Measurements from ENCODE around the gene C6orf62. TPM values are rescaled to one million over a fixed set of nuclear protein-coding genes. Genes with fewer than 3 reads are reported as not detected.
"Not testable (repeated sequence)": the region's sequence is repeated elsewhere in the genome, so short reads cannot be mapped to it uniquely, and the experiment has no call there.

The C6orf62 gene
- total and polyA plus RNA-seq, 2 donors (not counting 3 experiments of a cell fraction or from before 2014, with no cell fraction given), result 36.5 to 129 TPM

- no peak overlapping the region for H2AFZ ChIP-seq (ENCODE audit: low read depth, low read length)
- TF ChIP-seq POLR2A (IDR thresholded peaks at IDR 0.05; ENCODE audit: low read depth, low read length) (no peak), POLR2AphosphoS5 (IDR thresholded peaks at IDR 0.05; ENCODE audit: insufficient read depth, low read depth, low read length) (no peak)
- no peak overlapping the region for H3K27ac ChIP-seq (ENCODE audit: insufficient read depth, low read depth, low read length)
- H3K9me3 ChIP-seq (replicated peaks; ENCODE audit: control insufficient read depth, insufficient read depth, low read length), result no peaks in the 10 kb centered on the region
- H3K4me1 ChIP-seq (ENCODE audit: control insufficient read depth, extremely low read depth, insufficient read depth, low read length), result no peaks in the 10 kb centered on the region
- H3K4me3 ChIP-seq (replicated peaks in 1 of 3; ENCODE audit: insufficient read depth in 1 of 3, low read depth in 1 of 3, low read length in 3 of 3), result no peak overlapping the region
- no peaks in the 10 kb centered on the region for H4K20me1 ChIP-seq (replicated peaks; ENCODE audit: control insufficient read depth, extremely low read depth, insufficient read depth, low read length)
- H3K9ac ChIP-seq (replicated peaks; ENCODE audit: extremely low read depth, insufficient read depth, low read length), result no peak overlapping the region
- no peaks in the 10 kb centered on the region for H3K36me3 ChIP-seq (ENCODE audit: control insufficient read depth in 2 of 2, extremely low read depth in 1 of 2, insufficient read depth in 2 of 2, low read length in 2 of 2)
- ChIA-PET POLR2A (no interaction called here), CTCF (interaction anchor here (0.8 kb wide), 1 partner anchor 172 kb away, joined by 3 read pairs; no protein-coding TSS in a partner anchor)
- intact Hi-C loops (cut with micrococcal nuclease) (no loop called here), dilution Hi-C loops (cut with MboI; ENCODE audit: extremely low pct_ligation_motif_present, low sequenced_read_pairs) (no loop called here)
- no peak for DNase-seq (ENCODE audit: low read depth, low spot score)
- no peaks in the 10 kb centered on the region for H3K9me1 ChIP-seq (replicated peaks; ENCODE audit: control insufficient read depth, extremely low read depth, insufficient read depth, low read length)
- peaks cover 0 to 2% of the 10 kb centered on the region in 2 experiments for H3K27me3 ChIP-seq (ENCODE audit: control insufficient read depth in 2 of 2, insufficient read depth in 2 of 2, low read length in 2 of 2)
- H3K4me2 ChIP-seq (ENCODE audit: insufficient read depth, low read length), result no peak overlapping the region
- FAIRE-seq, result no peak
- no peaks in the 10 kb centered on the region for H3K79me2 ChIP-seq (ENCODE audit: control insufficient read depth, insufficient read depth, low read length)
- BruUV-seq (replicated peaks), result no TSS peak
These were observed 34.1 kb upstream of the C6orf62 start for GRCh38 chr6:24752917-24753492.

DNA sequence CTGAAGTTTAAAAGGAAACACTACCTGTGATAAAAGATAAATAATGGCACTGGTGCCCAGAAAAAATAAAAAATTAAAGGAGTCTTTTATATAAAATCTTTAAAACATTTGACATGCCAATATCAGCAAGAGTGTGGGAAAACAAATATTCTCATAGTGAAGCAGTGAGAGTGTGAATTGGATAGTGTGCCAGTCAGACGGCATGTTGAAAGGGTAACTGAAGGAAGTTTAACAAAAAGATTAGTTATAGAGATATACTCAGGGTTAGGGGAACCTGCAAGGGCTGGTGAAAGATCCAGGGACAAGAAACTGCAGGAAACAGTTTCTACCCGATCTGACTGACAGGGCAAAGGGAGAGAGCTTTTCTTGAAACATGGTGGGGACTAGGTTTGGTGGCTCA is 33.5 kb upstream of the C6orf62 start:
- FAIRE-seq (no peak), DNase-seq (ENCODE audit: low read depth, low spot score) (no peak)
- H3K4me3 ChIP-seq (replicated peaks in 1 of 3; ENCODE audit: insufficient read depth in 1 of 3, low read depth in 1 of 3, low read length in 3 of 3), result no peak overlapping the region
- dilution Hi-C loops (cut with MboI; ENCODE audit: extremely low pct_ligation_motif_present, low sequenced_read_pairs), result no loop called here
- intact Hi-C loops (cut with micrococcal nuclease), result no loop called here
- no peaks in the 10 kb centered on the region for H3K9me1 ChIP-seq (replicated peaks; ENCODE audit: control insufficient read depth, extremely low read depth, insufficient read depth, low read length)
- no peaks in the 10 kb centered on the region for H3K79me2 ChIP-seq (ENCODE audit: control insufficient read depth, insufficient read depth, low read length)
- TF ChIP-seq POLR2A (IDR thresholded peaks at IDR 0.05; ENCODE audit: low read depth, low read length) (no peak), CTCF (IDR thresholded peaks at IDR 0.05; ENCODE audit: extremely low read depth in 1 of 2, insufficient read depth in 1 of 2, low read depth in 1 of 2, low read length in 2 of 2) (no peak), JUN (IDR thresholded peaks at IDR 0.05; ENCODE audit: borderline replicate concordance, insufficient read depth, insufficient read length, low read depth) (no peak), EZH2 (IDR thresholded peaks at IDR 0.05; ENCODE audit: borderline replicate concordance, low read depth, low read length, severe bottlenecking) (no peak), FOS (IDR thresholded peaks at IDR 0.05; ENCODE audit: borderline replicate concordance, insufficient read depth, low read length) (no peak), MYC (IDR thresholded peaks at IDR 0.05; ENCODE audit: low read depth, low read length) (no peak), POLR2AphosphoS5 (IDR thresholded peaks at IDR 0.05; ENCODE audit: insufficient read depth, low read depth, low read length) (no peak), GATA2 (IDR thresholded peaks at IDR 0.05; ENCODE audit: insufficient read depth, insufficient read length, low read depth, low read length) (no peak), MAX (IDR thresholded peaks at IDR 0.05; ENCODE audit: insufficient read depth, insufficient read length) (no peak)
- H3K27ac ChIP-seq (ENCODE audit: insufficient read depth, low read depth, low read length), result no peak overlapping the region
- CTCF ChIA-PET, result no interaction called here
- no peaks in the 10 kb centered on the region for H3K4me1 ChIP-seq (ENCODE audit: control insufficient read depth, extremely low read depth, insufficient read depth, low read length)
- H3K27me3 ChIP-seq (ENCODE audit: control insufficient read depth in 2 of 2, insufficient read depth in 2 of 2, low read length in 2 of 2), result peaks cover 0 to 2% of the 10 kb centered on the region in 2 experiments
- no peak overlapping the region for H3K4me2 ChIP-seq (ENCODE audit: insufficient read depth, low read length)
- no peaks in the 10 kb centered on the region for H3K36me3 ChIP-seq (ENCODE audit: control insufficient read depth in 2 of 2, extremely low read depth in 1 of 2, insufficient read depth in 2 of 2, low read length in 2 of 2)
- POLR2A ChIA-PET, result no interaction called here
- no TSS peak for BruUV-seq (replicated peaks)
- no peak overlapping the region for H3K9ac ChIP-seq (replicated peaks; ENCODE audit: extremely low read depth, insufficient read depth, low read length)
- no peak overlapping the region for H2AFZ ChIP-seq (ENCODE audit: low read depth, low read length)
- no peaks in the 10 kb centered on the region for H3K9me3 ChIP-seq (replicated peaks; ENCODE audit: control insufficient read depth, insufficient read depth, low read length)
- no peaks in the 10 kb centered on the region for H4K20me1 ChIP-seq (replicated peaks; ENCODE audit: control insufficient read depth, extremely low read depth, insufficient read depth, low read length)

GRCh38 chr6:24750878-24751277 is 31.9 kb upstream of the C6orf62 start:
- H3K4me3 ChIP-seq (replicated peaks in 1 of 3; ENCODE audit: insufficient read depth in 1 of 3, low read depth in 1 of 3, low read length in 3 of 3); H3K9me1 ChIP-seq (replicated peaks; ENCODE audit: control insufficient read depth, extremely low read depth, insufficient read depth, low read length); H3K4me2 ChIP-seq (ENCODE audit: insufficient read depth, low read length); H3K27ac ChIP-seq (ENCODE audit: insufficient read depth, low read depth, low read length); intact Hi-C loops (cut with micrococcal nuclease); dilution Hi-C loops (cut with MboI; ENCODE audit: extremely low pct_ligation_motif_present, low sequenced_read_pairs); H3K27me3 ChIP-seq (ENCODE audit: control insufficient read depth in 2 of 2, insufficient read depth in 2 of 2, low read length in 2 of 2); CTCF ChIA-PET; H3K36me3 ChIP-seq (ENCODE audit: control insufficient read depth in 2 of 2, extremely low read depth in 1 of 2, insufficient read depth in 2 of 2, low read length in 2 of 2); BruUV-seq (replicated peaks); DNase-seq (ENCODE audit: low read depth, low spot score); FAIRE-seq; H4K20me1 ChIP-seq (replicated peaks; ENCODE audit: control insufficient read depth, extremely low read depth, insufficient read depth, low read length); H3K4me1 ChIP-seq (ENCODE audit: control insufficient read depth, extremely low read depth, insufficient read depth, low read length); H3K9me3 ChIP-seq (replicated peaks; ENCODE audit: control insufficient read depth, insufficient read depth, low read length); H2AFZ ChIP-seq (ENCODE audit: low read depth, low read length); H3K9ac ChIP-seq (replicated peaks; ENCODE audit: extremely low read depth, insufficient read depth, low read length); H3K79me2 ChIP-seq (ENCODE audit: control insufficient read depth, insufficient read depth, low read length): not testable (repeated sequence)
- POLR2A ChIA-PET, result interaction anchor here (0.6 kb wide), 1 partner anchor 9 kb away, joined by 3 read pairs; no protein-coding TSS in a partner anchor
